ENCODE measurements around the gene CNTRL. TPM values are rescaled to one million over a fixed set of nuclear protein-coding genes. Genes with fewer than 3 reads are reported as not detected.
"Not testable (repeated sequence)": the region's sequence is repeated elsewhere in the genome, so short reads cannot be mapped to it uniquely, and the experiment has no call there.

CNTRL gene
- total RNA-seq, 4 donors from 2014 or later: 9.9 to 23.0 (median 15.4) TPM

GRCh38 chr9:121029469-121029868 is 45.3 kb upstream of the CNTRL start:
- Histone ChIP-seq H3K9me3 (no peaks in the 10 kb centered on the region), H3K4me3 (replicated peaks in 1 of 3) (no peak overlapping the region), H3K27me3 (no peaks in the 10 kb centered on the region), H3K27ac (no peak overlapping the region), H3K4me1 (no peaks in the 10 kb centered on the region), H3K36me3 (no peaks in the 10 kb centered on the region)
- DNase-seq: no peak
- intact Hi-C loops (cut with DNase I): no loop called here
- WGBS, 2 donors: 62 to 72% methylated on average over 1 of the region's 1 CpG
- TF ChIP-seq, protein P1, sequence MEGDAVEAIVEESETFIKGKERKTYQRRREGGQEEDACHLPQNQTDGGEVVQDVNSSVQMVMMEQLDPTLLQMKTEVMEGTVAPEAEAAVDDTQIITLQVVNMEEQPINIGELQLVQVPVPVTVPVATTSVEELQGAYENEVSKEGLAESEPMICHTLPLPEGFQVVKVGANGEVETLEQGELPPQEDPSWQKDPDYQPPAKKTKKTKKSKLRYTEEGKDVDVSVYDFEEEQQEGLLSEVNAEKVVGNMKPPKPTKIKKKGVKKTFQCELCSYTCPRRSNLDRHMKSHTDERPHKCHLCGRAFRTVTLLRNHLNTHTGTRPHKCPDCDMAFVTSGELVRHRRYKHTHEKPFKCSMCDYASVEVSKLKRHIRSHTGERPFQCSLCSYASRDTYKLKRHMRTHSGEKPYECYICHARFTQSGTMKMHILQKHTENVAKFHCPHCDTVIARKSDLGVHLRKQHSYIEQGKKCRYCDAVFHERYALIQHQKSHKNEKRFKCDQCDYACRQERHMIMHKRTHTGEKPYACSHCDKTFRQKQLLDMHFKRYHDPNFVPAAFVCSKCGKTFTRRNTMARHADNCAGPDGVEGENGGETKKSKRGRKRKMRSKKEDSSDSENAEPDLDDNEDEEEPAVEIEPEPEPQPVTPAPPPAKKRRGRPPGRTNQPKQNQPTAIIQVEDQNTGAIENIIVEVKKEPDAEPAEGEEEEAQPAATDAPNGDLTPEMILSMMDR (IDR thresholded peaks at IDR 0.05): no peak
- no peak for TF ChIP-seq POLR2A (IDR thresholded peaks at IDR 0.05)

DNA sequence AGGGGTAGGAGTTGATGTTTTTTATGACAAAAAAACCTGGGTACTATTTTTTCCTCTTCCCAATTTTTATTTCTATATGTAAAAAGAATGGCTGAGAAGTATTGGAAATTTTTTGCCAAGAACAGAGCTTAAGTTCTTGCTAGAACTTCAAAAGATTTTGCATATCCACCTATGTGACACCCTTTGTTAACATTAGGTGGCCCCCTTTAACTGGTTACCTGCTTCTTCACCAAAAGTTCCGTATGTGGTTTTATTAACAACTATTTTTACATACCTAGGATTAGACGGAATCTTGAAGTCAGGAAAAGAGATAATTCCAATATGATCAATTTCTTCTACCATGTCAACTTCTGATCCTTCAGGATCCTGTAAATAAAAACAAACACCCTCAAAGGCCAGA is 40.2 kb upstream of the CNTRL start:
- 88 to 91% methylated on average over 2 of the region's 2 CpGs for WGBS, 2 donors

GRCh38 chr9:121035717-121036116 is 39.0 kb upstream of the CNTRL start:
- H3K27me3 ChIP-seq; DNase-seq; H3K4me1 ChIP-seq; H3K4me3 ChIP-seq (replicated peaks in 1 of 3); H3K9me3 ChIP-seq; H3K36me3 ChIP-seq; H3K27ac ChIP-seq; intact Hi-C loops (cut with DNase I): not testable (repeated sequence)

More for the DNA sequence above, 40.2 kb upstream of the CNTRL start:
- Histone ChIP-seq H3K27ac (no peak overlapping the region), H3K4me1 (no peaks in the 10 kb centered on the region), H3K27me3 (no peaks in the 10 kb centered on the region), H3K9me3 (no peaks in the 10 kb centered on the region), H3K4me3 (replicated peaks in 1 of 3) (no peak overlapping the region), H3K36me3 (no peaks in the 10 kb centered on the region)
- intact Hi-C loops (cut with DNase I): no loop called here
- TF ChIP-seq, protein P1 (IDR thresholded peaks at IDR 0.05): no peak
- TF ChIP-seq POLR2A (IDR thresholded peaks at IDR 0.05): no peak
- no peak for DNase-seq

GRCh38 chr9:121038362-121038761 is 36.4 kb upstream of the CNTRL start:
- Histone ChIP-seq H3K27ac (no peak overlapping the region), H3K4me3 (replicated peaks in 1 of 3) (no peak overlapping the region), H3K36me3 (no peaks in the 10 kb centered on the region), H3K4me1 (no peaks in the 10 kb centered on the region), H3K9me3 (no peaks in the 10 kb centered on the region), H3K27me3 (no peaks in the 10 kb centered on the region)
- no peak for DNase-seq
- intact Hi-C loops (cut with DNase I): no loop called here
- TF ChIP-seq, protein P1 (IDR thresholded peaks at IDR 0.05): no peak
- TF ChIP-seq POLR2A (IDR thresholded peaks at IDR 0.05): no peak
- 97% methylated on average over 2 of the region's 2 CpGs for WGBS, 2 donors

DNA sequence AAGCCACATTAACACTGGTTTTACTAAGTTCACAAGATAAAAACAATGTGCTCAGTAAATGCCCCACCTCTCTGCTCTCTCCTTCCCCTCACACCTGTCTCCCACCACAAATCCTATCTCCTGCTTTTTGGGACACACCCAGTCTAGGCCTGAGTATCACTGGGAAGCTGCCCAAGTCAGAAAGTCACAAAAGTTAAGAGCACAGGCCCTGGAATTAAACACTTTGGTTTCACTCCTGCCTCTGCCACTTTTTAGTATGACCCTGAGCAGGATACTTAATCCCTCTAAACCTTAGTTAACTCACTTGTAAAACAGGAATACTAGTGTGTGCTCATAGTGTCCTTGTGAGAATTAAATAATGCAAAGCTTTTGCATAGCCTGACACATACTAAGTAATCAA is 36.0 kb upstream of the CNTRL start:
- H3K27ac ChIP-seq: no peak overlapping the region
- intact Hi-C loops (cut with DNase I): no loop called here

More for the DNA sequence above, 36.0 kb upstream of the CNTRL start:
- TF ChIP-seq POLR2A (IDR thresholded peaks at IDR 0.05): no peak
- TF ChIP-seq, protein P1 (IDR thresholded peaks at IDR 0.05): no peak
- Histone ChIP-seq H3K9me3 (no peaks in the 10 kb centered on the region), H3K27me3 (no peaks in the 10 kb centered on the region), H3K4me1 (no peaks in the 10 kb centered on the region), H3K36me3 (no peaks in the 10 kb centered on the region), H3K4me3 (replicated peaks in 1 of 3) (no peak overlapping the region)
- DNase-seq: no peak

Data from thyroid gland (tissue), 4 donors.